SK-N-SH (cell line): ENCODE results near the gene ABHD1.

ENCODE experiments used
- CHD2 ChIP-seq: fragments of 150-350 bp; IDR thresholded peaks from 2 replicates; pipeline ENCODE4 v1.6.1; 2018; ENCODE audit warnings: low read length; ENCODE audit not compliant: partially characterized antibody
- CTCF ChIP-seq: fragments of 200-600 bp; sonication (generic); IDR thresholded peaks from 2 replicates; pipeline ENCODE4 v1.6.1; 2017; ENCODE audit warnings: antibody characterized with exemption, mild to moderate bottlenecking, moderate library complexity
- EP300 ChIP-seq, 2 experiments: IDR thresholded peaks; 2 replicates each; pipeline versions ENCODE4 v1.4.0 to v1.6.1; 2012; ENCODE audit warnings: borderline replicate concordance in 1 of 2, low read depth in 1 of 2, low read length in 1 of 2
- GATA2 ChIP-seq: sonication (generic); formaldehyde crosslinking; IDR thresholded peaks from 2 replicates; pipeline ENCODE4 v1.5.0; 2020; ENCODE audit warnings: mild to moderate bottlenecking, missing genetic modification reagents
- POLR2AphosphoS5 ChIP-seq: IDR thresholded peaks from 2 replicates; pipeline ENCODE4 v1.6.1; 2012; ENCODE audit warnings: low read depth, low read length
- REST ChIP-seq: IDR thresholded peaks from 2 replicates; pipeline ENCODE4 v1.6.1; 2012; ENCODE audit warnings: mild to moderate bottlenecking, low read depth, low read length, moderate library complexity
- TCF12 ChIP-seq: IDR thresholded peaks from 2 replicates; pipeline ENCODE4 v1.4.0; 2012
- TF ChIP-seq, protein P1 (sequence below): IDR thresholded peaks from 2 replicates; pipeline ENCODE4; 2012

- TF ChIP-seq POLR2AphosphoS5 = no peak
- TF ChIP-seq CHD2 = peak; percentile 45
- no peak for TF ChIP-seq CTCF
- TF ChIP-seq GATA2 (CRISPR knock-in tag) = no peak
- no peak for TF ChIP-seq REST
- TF ChIP-seq, protein P1, sequence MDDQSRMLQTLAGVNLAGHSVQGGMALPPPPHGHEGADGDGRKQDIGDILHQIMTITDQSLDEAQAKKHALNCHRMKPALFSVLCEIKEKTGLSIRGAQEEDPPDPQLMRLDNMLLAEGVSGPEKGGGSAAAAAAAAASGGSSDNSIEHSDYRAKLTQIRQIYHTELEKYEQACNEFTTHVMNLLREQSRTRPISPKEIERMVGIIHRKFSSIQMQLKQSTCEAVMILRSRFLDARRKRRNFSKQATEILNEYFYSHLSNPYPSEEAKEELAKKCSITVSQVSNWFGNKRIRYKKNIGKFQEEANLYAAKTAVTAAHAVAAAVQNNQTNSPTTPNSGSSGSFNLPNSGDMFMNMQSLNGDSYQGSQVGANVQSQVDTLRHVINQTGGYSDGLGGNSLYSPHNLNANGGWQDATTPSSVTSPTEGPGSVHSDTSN = no peak
- no peak for TF ChIP-seq EP300 (IDR thresholded peaks at IDR 0.05; ENCODE audit: borderline replicate concordance in 1 of 2, low read depth in 1 of 2, low read length in 1 of 2)
- no peak for TF ChIP-seq TCF12
Observed at GRCh38 chr2:27118525-27119329, 4.9 kb upstream of the ABHD1 start, which contains the start of gene CGREF1.
